NT2/D1 (cell line): ENCODE data around the gene GBA3.

Experiments used
- DNase-seq: peaks from one replicate; pipeline ENCODE4 v3.0.0-alpha.2; 2011; ENCODE audit warnings: low read depth, low spot score
- H3K27me3 ChIP-seq: 2 replicates; pipeline ENCODE4 v1.6.0; 2011; ENCODE audit warnings: mild to moderate bottlenecking; ENCODE audit not compliant: insufficient read length, insufficient read depth
- H3K36me3 ChIP-seq: 2 replicates; pipeline ENCODE4 v1.6.1; 2011; ENCODE audit warnings: mild to moderate bottlenecking, low read length, mixed read lengths; ENCODE audit not compliant: insufficient read depth, insufficient read length
- H3K4me1 ChIP-seq: 2 replicates; pipeline ENCODE4 v1.5.1; 2011; ENCODE audit not compliant: insufficient read depth, insufficient read length
- H3K4me3 ChIP-seq: 2 replicates; pipeline ENCODE4 v1.5.1; 2011; ENCODE audit warnings: low read depth; ENCODE audit not compliant: insufficient read length
- H3K9ac ChIP-seq: 2 replicates; pipeline ENCODE4 v1.6.0; 2011; ENCODE audit warnings: low read depth; ENCODE audit not compliant: insufficient read length
- H3K9me3 ChIP-seq: 2 replicates; pipeline ENCODE4 v1.5.1; 2011; ENCODE audit warnings: mild to moderate bottlenecking, low read length; ENCODE audit not compliant: insufficient read depth
- SUZ12 ChIP-seq: IDR thresholded peaks from 2 replicates; pipeline ENCODE4 v1.6.1; 2011; ENCODE audit not compliant: insufficient read length, insufficient read depth; ENCODE audit errors: extremely low read depth
- YY1 ChIP-seq: IDR thresholded peaks from 2 replicates; pipeline ENCODE4 v1.6.1; 2011; ENCODE audit not compliant: insufficient read length, insufficient read depth
- ZNF274 ChIP-seq: IDR thresholded peaks from 2 replicates; pipeline ENCODE4 v1.6.1; 2011; ENCODE audit warnings: mild to moderate bottlenecking, low read depth, low read length

The GBA3 gene

DNA sequence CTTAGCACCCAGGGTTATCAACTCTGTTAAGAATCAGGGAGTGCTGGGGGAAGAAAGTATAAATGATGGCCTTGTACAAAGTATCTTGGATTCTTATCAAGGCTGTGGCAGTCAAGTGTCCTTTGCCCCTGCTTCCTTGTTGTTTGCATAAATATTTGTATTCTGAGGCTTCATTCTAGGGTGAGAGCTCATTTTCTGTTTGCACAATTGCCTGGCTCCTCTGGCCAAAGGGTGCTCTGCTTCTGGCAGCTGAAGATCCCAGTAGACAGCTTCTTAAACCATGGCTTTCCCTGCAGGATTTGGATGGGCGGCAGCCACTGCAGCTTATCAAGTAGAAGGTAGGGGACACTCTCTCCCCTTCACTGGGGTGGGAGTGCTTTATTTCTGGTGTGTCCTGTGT is at the start of gene GBA3:
Gene GBA3, plus strand, starts transcription at position 202 of the 400 bp plus-strand sequence.
- Histone ChIP-seq H3K27me3 (no peaks in the 10 kb centered on the region), H3K36me3 (no peaks in the 10 kb centered on the region), H3K9ac (no peak within 1 kb of the TSS), H3K4me3 (no peak within 1 kb of the TSS), H3K4me1 (no peaks in the 10 kb centered on the region), H3K9me3 (no peaks in the 10 kb centered on the region)
- no peak for DNase-seq
- TF ChIP-seq YY1 (no peak), ZNF274 (no peak), SUZ12 (no peak)

DNA sequence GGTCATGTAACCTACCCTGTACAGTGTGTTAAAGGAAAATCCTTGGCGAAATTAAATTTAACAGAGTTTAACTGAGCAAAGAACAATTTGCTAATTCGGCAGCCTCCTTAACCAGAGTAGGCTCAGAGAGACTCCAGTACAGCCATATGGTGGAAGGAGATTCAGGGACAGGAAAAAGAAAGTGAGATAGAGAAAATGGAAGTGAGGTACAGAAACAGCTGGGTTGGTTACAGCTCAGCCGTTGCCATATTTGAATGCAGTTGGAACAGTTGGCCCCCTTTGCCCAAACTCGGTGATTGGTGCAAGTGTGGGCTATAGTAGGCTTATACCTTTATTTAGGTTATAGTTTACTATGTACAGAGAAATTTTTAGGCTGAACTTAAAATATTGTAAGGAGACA is 48.8 kb upstream of the GBA3 start:
- H3K9ac ChIP-seq = no peak overlapping the region
- H3K4me1 ChIP-seq = no peaks in the 10 kb centered on the region
- H3K36me3 ChIP-seq = no peaks in the 10 kb centered on the region
- H3K4me3 ChIP-seq = no peak overlapping the region
- DNase-seq = no peak
- H3K9me3 ChIP-seq = no peaks in the 10 kb centered on the region
- no peak for TF ChIP-seq SUZ12
- TF ChIP-seq ZNF274 = no peak
- TF ChIP-seq YY1 = no peak
- H3K27me3 ChIP-seq = no peaks in the 10 kb centered on the region

GRCh38 chr4:22645481-22646182 is 47.1 kb upstream of the GBA3 start:
- TF ChIP-seq SUZ12 = no peak
- TF ChIP-seq YY1 = no peak
- TF ChIP-seq ZNF274 = no peak
- no peak for DNase-seq

DNA sequence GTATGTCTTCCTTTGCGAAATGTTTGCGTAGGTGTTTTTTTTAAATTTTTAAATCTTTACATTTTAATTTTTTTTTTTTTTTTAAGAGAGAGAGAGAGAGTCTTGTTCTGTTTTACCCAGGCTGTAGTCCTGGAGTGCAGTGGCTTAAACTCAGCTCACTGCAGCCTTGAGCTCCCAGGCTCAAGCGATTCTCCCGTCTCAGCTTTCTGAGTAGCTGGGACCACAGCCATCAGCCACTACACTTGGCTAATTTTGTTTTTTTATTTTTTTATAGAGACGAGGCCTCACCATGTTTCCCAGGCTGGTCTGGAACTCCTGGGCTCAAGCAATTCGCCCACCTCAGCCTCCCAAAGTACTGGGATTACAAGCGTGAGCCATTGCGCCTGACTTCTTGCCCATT is 43.7 kb upstream of the GBA3 start:
- H3K36me3 ChIP-seq = no peaks in the 10 kb centered on the region
- no peaks in the 10 kb centered on the region for H3K4me1 ChIP-seq
- H3K4me3 ChIP-seq = no peak overlapping the region
- TF ChIP-seq SUZ12 = no peak
- TF ChIP-seq YY1 = no peak
- no peak for TF ChIP-seq ZNF274
- no peaks in the 10 kb centered on the region for H3K9me3 ChIP-seq
- no peak for DNase-seq
- H3K27me3 ChIP-seq = no peaks in the 10 kb centered on the region
- H3K9ac ChIP-seq = no peak overlapping the region

More at GRCh38 chr4:22645481-22646182, 47.1 kb upstream of the GBA3 start:
- Histone ChIP-seq H3K27me3 (no peaks in the 10 kb centered on the region), H3K9me3 (no peaks in the 10 kb centered on the region), H3K4me1 (no peaks in the 10 kb centered on the region), H3K9ac (no peak overlapping the region), H3K36me3 (no peaks in the 10 kb centered on the region), H3K4me3 (no peak overlapping the region)

DNA sequence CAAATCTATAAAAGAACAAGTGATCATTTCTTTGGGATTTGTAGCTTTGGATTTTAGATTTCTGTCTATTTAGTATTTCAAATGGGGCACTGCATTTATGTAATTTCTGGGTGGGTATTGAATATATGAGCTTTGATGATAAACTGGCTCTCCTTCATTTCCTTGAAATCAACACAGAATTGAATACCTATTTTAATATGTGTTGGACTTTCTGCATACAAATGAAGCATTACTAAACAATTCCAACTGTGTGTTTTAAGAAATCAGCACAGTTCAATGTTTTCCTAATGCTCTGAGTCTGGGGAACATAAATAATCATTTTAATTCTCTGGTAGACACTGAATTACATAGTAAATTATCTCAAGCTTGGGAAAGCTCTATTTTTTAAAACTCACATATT is 42.0 kb upstream of the GBA3 start:
- Histone ChIP-seq H3K36me3 (no peaks in the 10 kb centered on the region), H3K9ac (no peak overlapping the region), H3K4me3 (no peak overlapping the region), H3K27me3 (no peaks in the 10 kb centered on the region), H3K4me1 (no peaks in the 10 kb centered on the region), H3K9me3 (no peaks in the 10 kb centered on the region)
- DNase-seq = no peak
- no peak for TF ChIP-seq ZNF274
- no peak for TF ChIP-seq YY1
- TF ChIP-seq SUZ12 = no peak

DNA sequence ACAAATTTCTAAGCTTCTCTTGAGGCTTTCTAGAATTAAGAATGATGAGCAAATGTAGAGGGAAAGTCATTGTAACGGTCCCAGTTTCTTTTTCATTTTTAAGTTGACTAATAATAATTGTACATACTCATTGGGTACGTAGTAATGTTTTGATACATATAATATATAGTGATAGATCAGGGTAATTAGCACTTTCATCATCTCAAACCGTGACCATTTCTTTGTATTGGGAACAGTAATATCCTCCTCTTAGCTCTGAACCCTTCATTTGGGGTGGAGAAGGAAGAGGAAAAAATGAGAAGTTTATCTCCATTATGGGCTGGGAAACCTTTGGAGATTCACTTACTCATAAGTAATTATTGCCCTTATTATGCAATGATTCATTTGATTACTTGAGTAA is 39.0 kb upstream of the GBA3 start:
- Histone ChIP-seq H3K4me3 (no peak overlapping the region), H3K36me3 (no peaks in the 10 kb centered on the region), H3K4me1 (no peaks in the 10 kb centered on the region), H3K27me3 (no peaks in the 10 kb centered on the region), H3K9ac (no peak overlapping the region), H3K9me3 (no peaks in the 10 kb centered on the region)
- TF ChIP-seq SUZ12 = no peak
- TF ChIP-seq YY1 = no peak
- no peak for TF ChIP-seq ZNF274
- DNase-seq = no peak

GRCh38 chr4:22661443-22661842 is 31.3 kb upstream of the GBA3 start:
- no peak overlapping the region for H3K9ac ChIP-seq
- TF ChIP-seq ZNF274 (no peak), SUZ12 (no peak), YY1 (no peak)
- H3K36me3 ChIP-seq = no peaks in the 10 kb centered on the region
- no peaks in the 10 kb centered on the region for H3K27me3 ChIP-seq
- no peak for DNase-seq
- H3K4me3 ChIP-seq = no peak overlapping the region
- H3K4me1 ChIP-seq = no peaks in the 10 kb centered on the region
- no peaks in the 10 kb centered on the region for H3K9me3 ChIP-seq

- H3K27me3 ChIP-seq = no peaks in the 10 kb centered on the region
- H3K9ac ChIP-seq = no peak overlapping the region
- no peaks in the 10 kb centered on the region for H3K36me3 ChIP-seq
- H3K4me1 ChIP-seq = no peaks in the 10 kb centered on the region
- TF ChIP-seq ZNF274 = no peak
- no peak for TF ChIP-seq SUZ12
- TF ChIP-seq YY1 = no peak
- no peak overlapping the region for H3K4me3 ChIP-seq
- no peaks in the 10 kb centered on the region for H3K9me3 ChIP-seq
- DNase-seq = no peak
These were observed 25.3 kb upstream of the GBA3 start for GRCh38 chr4:22667332-22667940.
